Lower leg skin (tissue), 3 donors: Measurements from ENCODE around the gene TBX19.

Experiments used
- CTCF ChIP-seq, 3 donors: fragments of 450-650 bp; IDR thresholded peaks; one replicate each; pipeline ENCODE4 v1.5.1; 2016; ENCODE audit warnings: antibody characterized with exemption in 3 of 3, mild to moderate bottlenecking in 3 of 3, moderate library complexity in 2 of 3
- POLR2A ChIP-seq, 2 donors: fragments of 450-650 bp; IDR thresholded peaks; one replicate each; pipeline ENCODE4 v1.6.1; 2016 to 2017; ENCODE audit warnings: antibody characterized with exemption in 2 of 2, mild to moderate bottlenecking in 1 of 2, moderate library complexity in 1 of 2

GRCh38 chr1:168319691-168320090 is 39.0 kb downstream of the TBX19 start:
- TF ChIP-seq CTCF (IDR thresholded peaks at IDR 0.05): no peak
- TF ChIP-seq POLR2A (IDR thresholded peaks at IDR 0.05): no peak
